Heart right ventricle (tissue), 16 donors: Measurements from ENCODE around the gene WDR17. TPM values are rescaled to one million over a fixed set of nuclear protein-coding genes. Genes with fewer than 3 reads are reported as not detected.

ENCODE experiments used
- ATAC-seq, 8 donors: fragments of 200-7000 bp; cut with Tn5 transposase; one replicate each; pipeline ENCODE4 v1.9.1; 2020; ENCODE audit warnings: mild to moderate bottlenecking in 8 of 8, moderate library complexity in 8 of 8, moderate number of reproducible peaks in 1 of 8
- DNase-seq, 2 donors: peaks; one replicate each; pipeline ENCODE4 v3.0.0-alpha.2; 2020
- H3K27ac ChIP-seq, 10 donors: fragments of 200-600 bp; sonication (generic) in 2 of 10; one replicate each; pipeline versions ENCODE4 v1.5.0 to v1.8.0; 2020 to 2022; ENCODE audit warnings: mild to moderate bottlenecking in 3 of 10
- H3K27me3 ChIP-seq, 7 donors: fragments of 200-600 bp; one replicate each; pipeline ENCODE4 v1.8.0; 2021 to 2022; ENCODE audit warnings: mild to moderate bottlenecking in 2 of 7
- H3K36me3 ChIP-seq, 9 donors: fragments of 200-600 bp; sonication (generic) in 1 of 9; one replicate each; pipeline versions ENCODE4 v1.5.0 to v1.8.0; 2020 to 2022; ENCODE audit warnings: mild to moderate bottlenecking in 2 of 9
- H3K4me1 ChIP-seq, 9 donors: fragments of 200-600 bp; sonication (generic) in 1 of 9; one replicate each; pipeline versions ENCODE4 v1.5.0 to v1.8.0; 2020 to 2022; ENCODE audit warnings: mild to moderate bottlenecking in 4 of 9
- H3K4me3 ChIP-seq, 10 donors: fragments of 200-600 bp; sonication (generic) in 2 of 10; one replicate each; pipeline versions ENCODE4 v1.5.0 to v1.8.0; 2020 to 2022; ENCODE audit warnings: mild to moderate bottlenecking in 7 of 10, moderate library complexity in 2 of 10
- H3K9me3 ChIP-seq, 11 donors: fragments of 200-600 bp in 10 of 11; sonication (generic) in 2 of 11; one replicate each; pipeline versions ENCODE4 v1.5.0 to v1.8.0; 2013 to 2022; ENCODE audit warnings: mild to moderate bottlenecking in 2 of 11, control low read depth in 1 of 11, moderate library complexity in 1 of 11
- CTCF ChIP-seq, 9 donors: fragments of 200-600 bp; sonication (generic) in 2 of 9; IDR thresholded peaks; one replicate each; pipeline versions ENCODE4 v1.5.0 to v1.8.0; 2021 to 2022; ENCODE audit warnings: antibody characterized with exemption in 9 of 9, mild to moderate bottlenecking in 5 of 9, moderate library complexity in 1 of 9
- WGBS, 2 donors: extraction: QIAGEN DNeasy Blood & Tissue Kit; methylation state at CpG; one replicate each; pipeline ENCODE4 v1.1.7; 2013; ENCODE audit warnings: inconsistent platforms in 1 of 2; 5-methylcytosine and 5-hydroxymethylcytosine counted together
- intact Hi-C, 10 donors: fragments of 100-400 bp; cut with DNase I; formaldehyde crosslinking; loops; one replicate each; pipeline versions ENCODE4 v1.11.1 to v1.14.2; 2022
- polyA plus RNA-seq, 2 donors: library from polyadenylated mRNA; stranded (reverse); fragments of 200-250 nt; gene quantifications; one replicate each; pipeline ENCODE4 v1.2.3, GENCODE V29; 2013
- total RNA-seq, 10 donors: library from RNA; stranded (reverse); fragmentation: NEBNext Ultra II Directional in 3 of 10; extraction: Animal tissue kit (Norgen Biotek cat#: 25700) in 3 of 10; gene quantifications; one replicate each; pipeline versions ENCODE4 v1.2.1 to v1.2.4, GENCODE V29; 2021 to 2023
- donor health status: Arrhythmogenic right ventricular cardiomyopathy.
- donor health status: ischemic (EF 13 %, LVEDD 7.1; RV severe dilation, severe dysfunction).
- donor health status: healthy with polysubstance abuse.
- donor health status: DM: no; HTN: yes; CAD: no.
- donor health status: DM: no; HTN: no; CAD: no.
- donor health status: ischemic (EF 25% LVEDD 6.9; RV normal size, moderate dysfunction).
- donor health status: ischemic (EF 25% LVEDD 5.7; RV mildly dilated, moderate dysfunction).
- donor health status: healthy.
- donor health status: DM: yes; HTN: yes; CAD: no.
- donor health status: Ischemic cardiomyopathy.
- donor health status: ischemic (EF 35%, LVEDD 5.7; RV mildly dilated, moderate dysfunction).
- donor health status: nonischemic (EF 11% LVEDD 7.7; RV severe dilation, severe dysfunction).
- donor health status: DM: yes; HTN: yes; CAD: no.
- donor health status: PGD.
- donor health status: ischemic (EF 29% LVEDD 5.4; RV normal size, mild dysfunction).
- donor health status: nonischemic (EF 23%, LVEDD 6.1; RV moderate dilation, normal function).

WDR17 gene
- total and polyA plus RNA-seq, 12 donors: 0.06 to 0.90 (median 0.39) TPM

GRCh38 chr4:176134670-176135069 is 69.0 kb downstream of the WDR17 start:
- no peaks in the 10 kb centered on the region for H3K27me3 ChIP-seq
- no peaks in the 10 kb centered on the region for H3K36me3 ChIP-seq
- TF ChIP-seq CTCF (IDR thresholded peaks at IDR 0.05): no peak
- H3K4me1 ChIP-seq: no peaks in the 10 kb centered on the region
- no peak overlapping the region for H3K27ac ChIP-seq
- H3K4me3 ChIP-seq: no peak overlapping the region
- WGBS, 2 donors: 78 to 83% methylated on average over 2 of the region's 2 CpGs
- intact Hi-C loops: no loop called here
- no peak for DNase-seq
- ATAC-seq: no peak
- no peaks in the 10 kb centered on the region for H3K9me3 ChIP-seq

- no peak for ATAC-seq
- H3K9me3 ChIP-seq: no peaks in the 10 kb centered on the region
- no peaks in the 10 kb centered on the region for H3K36me3 ChIP-seq
- DNase-seq: no peak
- TF ChIP-seq CTCF (IDR thresholded peaks at IDR 0.05): no peak
- intact Hi-C loops: no loop called here
- H3K4me1 ChIP-seq: no peaks in the 10 kb centered on the region
- H3K27ac ChIP-seq: no peak overlapping the region
- H3K4me3 ChIP-seq: no peak overlapping the region
- H3K27me3 ChIP-seq: no peaks in the 10 kb centered on the region
Measured at GRCh38 chr4:176137631-176138030, 72.0 kb downstream of the WDR17 start.

- intact Hi-C loops: no loop called here
- ATAC-seq: no peak
- no peaks in the 10 kb centered on the region for H3K36me3 ChIP-seq
- DNase-seq: no peak
- H3K27me3 ChIP-seq: no peaks in the 10 kb centered on the region
- H3K4me1 ChIP-seq: no peaks in the 10 kb centered on the region
- no peaks in the 10 kb centered on the region for H3K9me3 ChIP-seq
- no peak overlapping the region for H3K27ac ChIP-seq
- no peak for TF ChIP-seq CTCF (IDR thresholded peaks at IDR 0.05)
- no peak overlapping the region for H3K4me3 ChIP-seq
Measured at GRCh38 chr4:176139518-176139917, 73.9 kb downstream of the WDR17 start.

- no peak overlapping the region for H3K4me3 ChIP-seq
- H3K36me3 ChIP-seq: no peaks in the 10 kb centered on the region
- H3K9me3 ChIP-seq: no peaks in the 10 kb centered on the region
- ATAC-seq (no peak), DNase-seq (no peak)
- TF ChIP-seq CTCF (IDR thresholded peaks at IDR 0.05): no peak
- intact Hi-C loops: loop anchor here in 1 of 10 donors (10.0 kb wide), 1 partner anchor 203 kb away; no protein-coding TSS in a partner anchor
- no peak overlapping the region for H3K27ac ChIP-seq
- H3K27me3 ChIP-seq: no peaks in the 10 kb centered on the region
- WGBS, 2 donors: 61 to 69% methylated on average over 2 of the region's 2 CpGs
- H3K4me1 ChIP-seq: no peaks in the 10 kb centered on the region
Measured at GRCh38 chr4:176142253-176142652, 76.6 kb downstream of the WDR17 start.
